Neural progenitor cell (in vitro differentiated cells): Measurements from ENCODE around the gene MIER3.

Experiments
- EZH2 ChIP-seq: fragments of 200-600 bp; sonication (generic); IDR thresholded peaks from 2 replicates; pipeline ENCODE4 v1.6.1; 2017; ENCODE audit warnings: antibody characterized with exemption, mild to moderate bottlenecking, moderate library complexity
- EZH2phosphoT487 ChIP-seq: fragments of 200-600 bp; sonication (generic); IDR thresholded peaks from 2 replicates; pipeline ENCODE4 v1.6.1; 2017; ENCODE audit warnings: antibody characterized with exemption
- TF ChIP-seq, protein P1 (sequence below): fragments of 200-600 bp; sonication (generic); IDR thresholded peaks from 2 replicates; pipeline ENCODE4 v1.5.1; 2017; ENCODE audit warnings: antibody characterized with exemption, mild to moderate bottlenecking

DNA sequence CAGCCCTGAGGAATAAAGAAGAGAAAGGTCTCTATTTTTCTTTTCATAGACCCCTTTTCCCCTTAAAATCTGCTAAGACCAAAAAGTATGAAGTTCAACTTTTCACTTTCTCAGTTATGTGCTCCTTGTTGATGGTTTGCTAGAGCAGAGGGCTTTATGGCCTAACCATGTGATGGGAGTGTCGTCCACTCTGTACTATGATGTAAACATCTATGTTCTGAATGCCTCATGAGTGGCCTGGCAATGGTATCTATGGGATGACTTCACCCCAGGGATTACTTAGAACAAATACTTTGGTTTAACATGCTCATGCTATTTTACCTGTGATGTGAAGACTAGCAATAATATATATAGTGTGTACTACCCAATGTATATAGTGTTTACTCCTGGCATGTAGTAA is 43.7 kb upstream of the MIER3 start:
- no peak for TF ChIP-seq EZH2
- TF ChIP-seq, protein P1, sequence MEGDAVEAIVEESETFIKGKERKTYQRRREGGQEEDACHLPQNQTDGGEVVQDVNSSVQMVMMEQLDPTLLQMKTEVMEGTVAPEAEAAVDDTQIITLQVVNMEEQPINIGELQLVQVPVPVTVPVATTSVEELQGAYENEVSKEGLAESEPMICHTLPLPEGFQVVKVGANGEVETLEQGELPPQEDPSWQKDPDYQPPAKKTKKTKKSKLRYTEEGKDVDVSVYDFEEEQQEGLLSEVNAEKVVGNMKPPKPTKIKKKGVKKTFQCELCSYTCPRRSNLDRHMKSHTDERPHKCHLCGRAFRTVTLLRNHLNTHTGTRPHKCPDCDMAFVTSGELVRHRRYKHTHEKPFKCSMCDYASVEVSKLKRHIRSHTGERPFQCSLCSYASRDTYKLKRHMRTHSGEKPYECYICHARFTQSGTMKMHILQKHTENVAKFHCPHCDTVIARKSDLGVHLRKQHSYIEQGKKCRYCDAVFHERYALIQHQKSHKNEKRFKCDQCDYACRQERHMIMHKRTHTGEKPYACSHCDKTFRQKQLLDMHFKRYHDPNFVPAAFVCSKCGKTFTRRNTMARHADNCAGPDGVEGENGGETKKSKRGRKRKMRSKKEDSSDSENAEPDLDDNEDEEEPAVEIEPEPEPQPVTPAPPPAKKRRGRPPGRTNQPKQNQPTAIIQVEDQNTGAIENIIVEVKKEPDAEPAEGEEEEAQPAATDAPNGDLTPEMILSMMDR, result no peak
- no peak for TF ChIP-seq EZH2phosphoT487
